ENCODE measurements around the gene POLR2E. TPM values are rescaled to one million over a fixed set of nuclear protein-coding genes. Genes with fewer than 3 reads are reported as not detected.

Gene POLR2E
- total and polyA plus RNA-seq, 2 of the 13 experiments (the other 11 are each of a cell fraction or from before 2014, with no cell fraction given) = 140 to 272 TPM

GRCh38 chr19:1103132-1103707, 8.0 kb upstream of the POLR2E start (continued):
- no peak for TF ChIP-seq MAFG (CRISPR knock-in tag; IDR thresholded peaks at IDR 0.05)
- TF ChIP-seq MBD4 (IDR thresholded peaks at IDR 0.05; ENCODE audit: borderline replicate concordance, low read length) = no peak
- TF ChIP-seq ZNF775 (CRISPR knock-in tag; IDR thresholded peaks at IDR 0.05; ENCODE audit: borderline replicate concordance) = no peak
- TF ChIP-seq ZNF800 (CRISPR knock-in tag; IDR thresholded peaks at IDR 0.05) = 0 out of 2 replicates have a peak, but pooled peaks have one; percentile 46
- peak; percentile 22; the same call in 1 of the 2 replicates for TF ChIP-seq CHD4 (IDR thresholded peaks at IDR 0.05; ENCODE audit: borderline replicate concordance, low read length)
- TF ChIP-seq REPIN1 (CRISPR knock-in tag; IDR thresholded peaks at IDR 0.05; ENCODE audit: borderline replicate concordance, low read depth) = peak; percentile 7; the same call in 1 of the 2 replicates
- no peak for TF ChIP-seq ZNF513 (CRISPR knock-in tag; conservative IDR thresholded peaks at IDR 0.05)
- TF ChIP-seq MAFF (IDR thresholded peaks at IDR 0.05; ENCODE audit: low read depth, low read length) = no peak
- TF ChIP-seq ZNF577 (CRISPR knock-in tag; IDR thresholded peaks at IDR 0.05; ENCODE audit: borderline replicate concordance, low read depth) = no peak
- TF ChIP-seq, protein P1, sequence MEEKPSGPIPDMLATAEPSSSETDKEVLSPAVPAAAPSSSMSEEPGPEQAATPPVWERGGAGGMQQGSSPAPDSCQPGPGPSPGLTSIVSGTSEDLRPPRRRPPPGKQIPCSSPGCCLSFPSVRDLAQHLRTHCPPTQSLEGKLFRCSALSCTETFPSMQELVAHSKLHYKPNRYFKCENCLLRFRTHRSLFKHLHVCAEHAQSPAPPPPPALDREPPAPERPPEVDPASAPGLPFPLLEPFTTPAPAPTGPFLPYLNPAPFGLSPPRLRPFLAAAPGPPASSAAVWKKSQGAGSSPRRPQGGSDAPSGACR (CRISPR knock-in tag; IDR thresholded peaks at IDR 0.05) = no peak; the same call in 1 of the 2 replicates
- TF ChIP-seq HBP1 (CRISPR knock-in tag; IDR thresholded peaks at IDR 0.05; ENCODE audit: low read depth) = no peak
- TF ChIP-seq ZNF121 (CRISPR knock-in tag; IDR thresholded peaks at IDR 0.05) = peak; percentile 99
- TF ChIP-seq ZNF451 (CRISPR knock-in tag; IDR thresholded peaks at IDR 0.05) = no peak
- TF ChIP-seq HDAC2 (CRISPR knock-in tag; IDR thresholded peaks at IDR 0.05) = no peak
- no peak for TF ChIP-seq SP5 (CRISPR knock-in tag; IDR thresholded peaks at IDR 0.05; ENCODE audit: borderline replicate concordance, low read depth)
- TF ChIP-seq, protein P2, sequence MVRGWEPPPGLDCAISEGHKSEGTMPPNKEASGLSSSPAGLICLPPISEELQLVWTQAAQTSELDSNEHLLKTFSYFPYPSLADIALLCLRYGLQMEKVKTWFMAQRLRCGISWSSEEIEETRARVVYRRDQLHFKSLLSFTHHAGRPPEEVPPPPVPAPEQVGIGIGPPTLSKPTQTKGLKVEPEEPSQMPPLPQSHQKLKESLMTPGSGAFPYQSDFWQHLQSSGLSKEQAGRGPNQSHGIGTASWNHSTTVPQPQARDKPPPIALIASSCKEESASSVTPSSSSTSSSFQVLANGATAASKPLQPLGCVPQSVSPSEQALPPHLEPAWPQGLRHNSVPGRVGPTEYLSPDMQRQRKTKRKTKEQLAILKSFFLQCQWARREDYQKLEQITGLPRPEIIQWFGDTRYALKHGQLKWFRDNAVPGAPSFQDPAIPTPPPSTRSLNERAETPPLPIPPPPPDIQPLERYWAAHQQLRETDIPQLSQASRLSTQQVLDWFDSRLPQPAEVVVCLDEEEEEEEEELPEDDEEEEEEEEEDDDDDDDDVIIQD (CRISPR knock-in tag; IDR thresholded peaks at IDR 0.05; ENCODE audit: low read depth) = no peak
- TF ChIP-seq ZNF772 (CRISPR knock-in tag; IDR thresholded peaks at IDR 0.05) = no peak
- TF ChIP-seq BCL6 (CRISPR knock-in tag; IDR thresholded peaks at IDR 0.05) = no peak
- TF ChIP-seq ZKSCAN1 (IDR thresholded peaks at IDR 0.05; ENCODE audit: low read length) = no peak
- TF ChIP-seq XBP1 (CRISPR knock-in tag; IDR thresholded peaks at IDR 0.05) = no peak
- TF ChIP-seq ZNF75D (CRISPR knock-in tag; IDR thresholded peaks at IDR 0.05; ENCODE audit: borderline replicate concordance) = no peak
- TF ChIP-seq ZNF619 (CRISPR knock-in tag; IDR thresholded peaks at IDR 0.05) = no peak
- TF ChIP-seq MXD1 (CRISPR knock-in tag; IDR thresholded peaks at IDR 0.05) = no peak
